ENCODE results near the gene SF3B2.
"Not testable (repeated sequence)": the region's sequence is repeated elsewhere in the genome, so short reads cannot be mapped to it uniquely, and the experiment has no call there.

GRCh38 chr11:66078949-66079348 lies 26.8 kb downstream of the SF3B2 start:
- TF ChIP-seq ZNF655 (CRISPR knock-in tag; IDR thresholded peaks at IDR 0.05); CTCF (IDR thresholded peaks at IDR 0.05 in 2 of 3, conservative IDR thresholded peaks at IDR 0.05 in 1 of 3; ENCODE audit: insufficient read depth in 2 of 3, low read depth in 1 of 3, low read length in 3 of 3); POLR3A (IDR thresholded peaks at IDR 0.05; ENCODE audit: borderline replicate concordance, extremely low read depth, insufficient read depth, insufficient read length): not testable (repeated sequence)

All from K562 (cell line).